ENCODE measurements around the gene MBD1. TPM values are rescaled to one million over a fixed set of nuclear protein-coding genes. Genes with fewer than 3 reads are reported as not detected.

Gene MBD1
- polyA plus RNA-seq, 1 donor from 2014 or later: 42.6 TPM

GRCh38 chr18:50285071-50285470 lies 3.7 kb upstream of the MBD1 start:
- Mint-ChIP-seq H3K9me3 (no peaks in the 10 kb centered on the region), H3K4me3 (peak overlapping the region in 1 of 4 donors; percentile 96), H3K4me1 (peaks cover 19 to 33% (median 27%) of the 10 kb centered on the region in 3 donors), H3K27ac (peak overlapping the region; percentile 67 to 92 (median 90)), H3K27me3 (no peaks in the 10 kb centered on the region), H3K36me3 (peaks cover 16% of the 10 kb centered on the region)

DNA sequence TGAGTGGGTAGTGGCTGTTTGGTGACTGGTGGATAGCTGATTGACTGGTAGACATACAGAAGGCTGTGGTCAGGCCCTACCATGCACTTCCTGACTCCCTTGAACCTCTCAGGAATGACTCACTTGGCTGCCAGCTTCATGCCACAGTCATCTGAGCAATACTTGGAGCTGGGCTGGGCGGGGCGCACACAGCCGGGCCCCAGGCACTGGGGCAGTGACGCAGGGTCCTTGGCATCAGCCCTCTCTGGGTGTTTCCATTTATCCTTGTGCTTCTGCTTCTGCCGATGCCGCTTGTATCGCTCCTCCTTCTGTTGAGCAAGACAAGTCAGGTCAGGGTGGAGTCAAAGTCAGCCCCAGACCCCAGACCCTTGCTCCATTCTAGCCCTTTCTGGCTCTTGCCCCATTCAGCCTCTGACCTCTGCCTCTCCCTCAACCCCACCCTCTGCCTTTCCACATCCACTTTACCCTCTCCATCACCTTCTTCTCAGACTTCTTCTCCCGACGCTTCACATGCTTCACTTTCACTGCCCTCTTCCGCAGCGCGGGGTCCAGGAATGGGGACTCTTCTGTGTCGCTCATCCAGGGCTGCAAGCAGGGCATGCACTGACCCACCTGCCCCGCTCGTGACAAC lies 3.0 kb upstream of the MBD1 start:
- H3K36me3 Mint-ChIP-seq: peaks cover 16% of the 10 kb centered on the region
- peak overlapping the region in 2 of 3 donors; percentile 90 to 92 for H3K27ac Mint-ChIP-seq
- H3K4me1 Mint-ChIP-seq: peaks cover 20 to 34% (median 28%) of the 10 kb centered on the region in 3 donors
- H3K4me3 Mint-ChIP-seq: peak overlapping the region; percentile 48 to 96 (median 64)
- H3K27me3 Mint-ChIP-seq: no peaks in the 10 kb centered on the region
- no peaks in the 10 kb centered on the region for H3K9me3 Mint-ChIP-seq

DNA sequence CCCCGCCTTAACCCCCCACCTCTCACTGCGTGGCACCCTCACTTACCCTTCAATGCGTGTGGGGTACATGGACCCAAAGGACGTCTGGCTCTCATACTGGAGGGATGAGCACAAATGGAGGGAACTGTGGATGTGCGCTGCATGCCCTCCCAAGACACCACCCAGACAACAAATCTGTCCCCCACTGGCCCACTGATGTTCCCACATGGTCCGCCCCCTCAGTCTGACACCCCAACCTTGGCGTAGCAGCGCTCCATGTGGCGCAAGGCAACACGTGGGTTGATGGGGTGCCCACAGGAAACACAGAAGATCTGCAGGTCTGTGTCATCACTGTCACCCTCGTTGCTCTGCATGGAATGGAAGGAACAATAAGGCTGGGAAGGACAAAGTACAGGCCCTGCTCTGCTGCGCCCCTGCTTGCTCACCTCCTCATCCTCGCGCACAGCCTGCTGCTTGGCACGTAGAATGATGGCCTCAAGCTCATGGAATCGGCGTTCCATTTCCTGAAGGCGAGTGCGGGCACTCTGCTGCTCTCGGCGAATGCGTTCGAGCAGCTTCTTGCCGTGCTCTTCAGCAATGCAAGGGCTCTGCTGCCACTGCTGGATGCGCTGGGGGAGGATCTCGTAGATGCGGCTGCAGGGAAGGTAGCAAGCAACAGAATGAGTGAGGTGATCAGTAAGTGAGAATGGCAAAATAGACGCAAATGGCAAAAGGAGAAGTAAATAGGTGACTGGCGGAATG lies 2.3 kb upstream of the MBD1 start:
- Mint-ChIP-seq H3K36me3 (peaks cover 16% of the 10 kb centered on the region), H3K9me3 (no peaks in the 10 kb centered on the region), H3K4me1 (peaks cover 28 to 37% (median 33%) of the 10 kb centered on the region in 3 donors), H3K27me3 (no peaks in the 10 kb centered on the region), H3K4me3 (peak overlapping the region; percentile 47 to 96 (median 86)), H3K27ac (peak overlapping the region in 1 of 3 donors; percentile 92)

DNA sequence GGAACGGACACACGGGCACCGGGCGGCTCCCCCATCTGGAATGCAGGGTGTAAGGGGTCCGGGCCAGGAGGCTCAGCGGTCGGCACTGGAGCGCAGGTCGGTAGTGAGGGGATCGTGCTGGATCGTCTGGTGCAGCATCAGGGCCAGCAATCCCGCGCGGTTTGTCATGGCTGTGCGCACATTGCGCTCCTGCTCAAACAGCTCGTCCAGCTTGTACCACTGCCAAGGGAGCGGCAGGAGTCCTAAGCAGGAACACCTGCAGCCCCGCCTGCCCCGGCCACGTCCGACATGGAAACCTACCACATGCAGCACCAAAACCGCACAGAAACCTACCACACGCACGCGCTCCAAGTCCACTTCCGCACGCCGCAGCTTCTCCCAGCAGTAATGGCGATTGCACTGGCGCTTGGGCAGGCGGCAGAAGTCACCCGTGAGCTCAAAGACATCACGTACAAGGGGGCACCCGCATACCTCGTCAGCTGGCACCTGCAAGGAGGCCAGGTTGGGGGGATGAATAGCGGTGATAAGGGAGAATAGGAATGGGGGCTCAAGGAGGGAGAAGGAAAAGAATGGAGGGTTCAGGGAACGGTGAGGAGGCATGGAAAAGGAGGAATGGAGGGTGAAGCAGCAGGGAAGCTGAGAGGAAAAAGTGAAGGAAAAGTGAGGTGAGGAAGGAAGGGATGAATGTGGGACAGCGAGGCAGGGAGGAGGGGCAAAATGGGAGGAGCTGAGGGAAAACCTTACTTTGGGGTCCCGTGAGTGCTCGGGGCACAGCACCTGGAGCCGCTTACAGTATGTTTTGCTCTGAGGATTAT lies 1.4 kb upstream of the MBD1 start:
- Mint-ChIP-seq H3K4me1 (peaks cover 26 to 36% (median 33%) of the 10 kb centered on the region in 3 donors), H3K27ac (peak overlapping the region in 2 of 3 donors; percentile 92 to 96), H3K27me3 (no peaks in the 10 kb centered on the region), H3K9me3 (no peaks in the 10 kb centered on the region), H3K4me3 (peak overlapping the region; percentile 78 to 96 (median 94)), H3K36me3 (peaks cover 16% of the 10 kb centered on the region)

DNA sequence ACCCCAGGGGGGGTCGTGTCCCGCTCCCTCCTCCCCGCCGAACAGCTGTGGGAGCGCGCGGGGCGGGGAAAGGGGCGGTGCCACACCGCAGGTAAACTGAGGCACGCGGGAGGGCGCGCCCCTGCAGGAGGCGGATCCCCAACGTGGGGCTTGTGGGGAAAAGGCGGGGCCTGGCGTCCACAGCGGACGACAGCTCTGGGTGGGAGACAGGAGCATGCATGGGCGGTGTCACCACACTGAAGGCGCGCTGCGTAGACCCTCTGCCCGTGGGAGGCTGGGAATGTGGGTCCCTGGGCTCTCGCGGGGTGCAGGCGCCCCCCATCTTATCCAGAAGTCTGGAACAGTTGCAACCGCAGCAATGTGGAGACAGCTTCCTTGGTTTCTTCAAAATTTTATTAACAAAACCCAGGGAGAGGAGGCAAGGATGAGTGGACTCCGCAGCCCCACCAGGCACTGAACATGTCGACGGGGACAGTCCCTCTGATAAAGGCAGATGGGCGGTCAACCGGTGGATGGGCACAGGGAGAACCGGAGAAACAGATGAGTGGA lies 723 bp upstream of the MBD1 start:
- Mint-ChIP-seq H3K36me3 (peaks cover 16% of the 10 kb centered on the region), H3K4me1 (peaks cover 21 to 34% (median 30%) of the 10 kb centered on the region in 3 donors), H3K27ac (peak overlapping the region; percentile 92 to 96 (median 95)), H3K4me3 (peak overlapping the region; percentile 93 to 98 (median 96)), H3K27me3 (no peaks in the 10 kb centered on the region), H3K9me3 (no peaks in the 10 kb centered on the region)

GRCh38 chr18:50280707-50281294 lies 522 bp downstream of the MBD1 start:
- peak overlapping the region; percentile 92 to 96 (median 95) for H3K27ac Mint-ChIP-seq
- H3K9me3 Mint-ChIP-seq: no peaks in the 10 kb centered on the region
- H3K36me3 Mint-ChIP-seq: peaks cover 22% of the 10 kb centered on the region
- H3K4me3 Mint-ChIP-seq: peak overlapping the region; percentile 93 to 98 (median 96)
- peaks cover 20 to 27% (median 21%) of the 10 kb centered on the region in 3 donors for H3K4me1 Mint-ChIP-seq
- H3K27me3 Mint-ChIP-seq: no peaks in the 10 kb centered on the region

- no peaks in the 10 kb centered on the region for H3K9me3 Mint-ChIP-seq
- H3K27ac Mint-ChIP-seq: peak overlapping the region; percentile 39 to 92 (median 83)
- H3K4me3 Mint-ChIP-seq: peak overlapping the region in 3 of 4 donors; percentile 95 to 98 (median 96)
- no peaks in the 10 kb centered on the region for H3K27me3 Mint-ChIP-seq
- H3K4me1 Mint-ChIP-seq: peaks cover 20 to 27% (median 21%) of the 10 kb centered on the region in 3 donors
- H3K36me3 Mint-ChIP-seq: peaks cover 22% of the 10 kb centered on the region
Measured at GRCh38 chr18:50279752-50280151, 1.6 kb downstream of the MBD1 start.

GRCh38 chr18:50277942-50278341 lies 3.4 kb downstream of the MBD1 start:
- H3K27ac Mint-ChIP-seq: no peak overlapping the region
- no peaks in the 10 kb centered on the region for H3K27me3 Mint-ChIP-seq
- peak overlapping the region in 1 of 4 donors; percentile 40 for H3K4me3 Mint-ChIP-seq
- H3K4me1 Mint-ChIP-seq: peaks cover 18 to 22% (median 21%) of the 10 kb centered on the region in 3 donors
- no peaks in the 10 kb centered on the region for H3K9me3 Mint-ChIP-seq
- peaks cover 9% of the 10 kb centered on the region for H3K36me3 Mint-ChIP-seq

GRCh38 chr18:50276452-50276851 lies 4.9 kb downstream of the MBD1 start:
- H3K4me1 Mint-ChIP-seq: peaks cover 18 to 21% (median 18%) of the 10 kb centered on the region in 3 donors
- H3K27ac Mint-ChIP-seq: no peak overlapping the region
- no peaks in the 10 kb centered on the region for H3K27me3 Mint-ChIP-seq
- peaks cover 8% of the 10 kb centered on the region for H3K36me3 Mint-ChIP-seq
- H3K9me3 Mint-ChIP-seq: no peaks in the 10 kb centered on the region
- no peak overlapping the region for H3K4me3 Mint-ChIP-seq

DNA sequence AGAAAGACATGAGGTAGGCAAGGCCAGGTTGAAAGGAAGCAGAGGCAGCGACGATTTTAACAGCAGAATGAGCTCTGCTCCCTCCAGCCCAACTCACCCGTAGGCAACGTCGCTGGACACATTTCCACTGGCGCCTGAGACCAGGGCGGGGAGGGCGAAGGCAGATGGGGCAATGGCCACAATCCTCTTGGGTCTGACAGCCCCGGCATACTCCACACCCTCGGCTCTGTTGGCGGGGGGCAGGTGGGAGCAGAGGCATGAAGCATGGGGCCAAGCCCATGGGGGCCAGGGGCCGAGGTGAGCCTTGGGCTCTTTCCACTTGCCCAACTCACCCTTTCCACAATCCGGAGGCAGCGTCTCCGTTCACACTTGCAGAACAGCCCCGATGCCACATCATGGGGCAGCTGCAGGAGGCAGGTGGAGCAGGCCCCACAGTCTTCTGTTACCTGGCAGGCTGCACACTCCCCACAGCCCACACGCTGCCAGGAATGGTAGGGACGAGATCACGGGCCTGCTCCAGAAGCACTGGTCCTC lies 5.8 kb downstream of the MBD1 start:
- peaks cover 8% of the 10 kb centered on the region for H3K36me3 Mint-ChIP-seq
- no peak overlapping the region for H3K4me3 Mint-ChIP-seq
- H3K27ac Mint-ChIP-seq: no peak overlapping the region
- H3K4me1 Mint-ChIP-seq: peaks cover 14% of the 10 kb centered on the region in 3 donors
- no peaks in the 10 kb centered on the region for H3K27me3 Mint-ChIP-seq
- no peaks in the 10 kb centered on the region for H3K9me3 Mint-ChIP-seq

DNA sequence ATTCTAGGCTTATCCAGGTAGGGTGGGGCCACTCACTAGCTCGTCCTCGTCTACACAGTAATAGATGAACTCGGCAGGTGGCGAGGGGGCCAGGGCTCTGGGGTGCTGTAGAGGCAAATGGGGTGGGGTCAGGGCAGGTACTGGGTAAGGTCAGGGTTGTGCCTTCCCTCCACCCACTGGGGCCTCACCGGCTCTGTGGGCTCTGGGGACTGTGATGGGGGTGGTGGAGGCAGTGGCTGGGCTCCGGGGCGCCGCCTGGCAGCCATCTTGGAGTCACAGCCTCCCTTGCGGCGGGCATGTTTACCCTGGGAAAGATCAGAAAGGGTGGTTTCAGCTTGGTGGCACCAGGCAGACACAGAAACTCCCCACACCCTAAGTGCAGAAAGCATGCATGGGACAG lies 6.4 kb downstream of the MBD1 start:
- Mint-ChIP-seq H3K9me3 (no peaks in the 10 kb centered on the region), H3K27ac (no peak overlapping the region), H3K27me3 (no peaks in the 10 kb centered on the region), H3K36me3 (peaks cover 8% of the 10 kb centered on the region), H3K4me1 (peaks cover 8 to 9% (median 8%) of the 10 kb centered on the region in 3 donors), H3K4me3 (peak overlapping the region in 1 of 4 donors; percentile 25)

- Mint-ChIP-seq H3K36me3 (peaks cover 8% of the 10 kb centered on the region), H3K27me3 (no peaks in the 10 kb centered on the region), H3K4me3 (peak overlapping the region in 1 of 4 donors; percentile 25), H3K4me1 (peaks cover 4 to 5% (median 5%) of the 10 kb centered on the region in 3 donors), H3K27ac (peak overlapping the region in 1 of 3 donors; percentile 20), H3K9me3 (no peaks in the 10 kb centered on the region)
Measured at GRCh38 chr18:50274044-50274442, 7.3 kb downstream of the MBD1 start.

DNA sequence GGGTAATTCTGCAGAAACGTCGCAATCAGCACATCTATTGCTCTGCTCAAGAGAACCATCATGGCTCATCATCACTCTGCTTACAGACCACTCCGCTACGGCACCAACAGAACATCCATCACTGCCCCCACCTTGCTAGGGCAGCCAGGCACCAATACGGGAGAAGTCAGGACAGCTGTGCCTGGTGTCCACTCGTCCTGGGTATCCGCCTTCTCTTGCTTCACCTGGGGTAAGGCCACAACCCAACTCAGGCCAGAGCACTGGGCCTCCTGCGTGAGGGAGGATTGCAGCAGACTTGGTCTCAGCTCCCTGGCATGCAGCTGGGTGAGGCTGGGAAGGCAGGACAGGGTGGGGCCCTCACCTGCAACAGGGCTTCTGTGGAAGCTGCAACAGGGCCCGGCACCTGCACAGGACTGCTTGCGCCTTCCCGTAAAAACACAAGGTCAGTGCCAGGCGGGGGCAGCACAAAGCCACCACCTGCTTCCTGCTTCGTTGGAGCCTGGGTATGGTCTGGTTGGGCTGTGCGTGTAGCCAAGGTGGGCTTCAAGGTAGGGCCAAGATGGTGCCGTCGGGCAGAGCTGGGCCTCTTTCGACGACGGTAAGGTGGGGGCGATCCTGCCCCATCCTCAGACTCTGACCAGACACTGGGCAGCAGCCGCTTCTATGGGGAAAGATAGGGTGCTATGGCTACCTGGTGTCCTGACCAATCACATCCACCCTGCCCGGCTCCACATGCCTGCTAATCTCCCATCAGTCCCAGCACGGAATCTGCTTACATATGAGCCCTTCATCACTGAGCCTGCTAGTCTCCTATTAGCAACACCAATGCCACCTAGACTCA lies 7.9 kb downstream of the MBD1 start:
- H3K27ac Mint-ChIP-seq: no peak overlapping the region
- H3K27me3 Mint-ChIP-seq: no peaks in the 10 kb centered on the region
- H3K4me1 Mint-ChIP-seq: peaks cover 3 to 4% (median 4%) of the 10 kb centered on the region in 3 donors
- H3K4me3 Mint-ChIP-seq: no peak overlapping the region
- peaks cover 8% of the 10 kb centered on the region for H3K36me3 Mint-ChIP-seq
- no peaks in the 10 kb centered on the region for H3K9me3 Mint-ChIP-seq
